Measurements from ENCODE around the gene SSH2. TPM values are rescaled to one million over a fixed set of nuclear protein-coding genes. Genes with fewer than 3 reads are reported as not detected.

The SSH2 gene
- total and polyA plus RNA-seq, 2 of the 13 experiments (the other 11 are each of a cell fraction or from before 2014, with no cell fraction given), result 6.0 to 6.4 TPM

- TF ChIP-seq ZFP82 (CRISPR knock-in tag; IDR thresholded peaks at IDR 0.05; ENCODE audit: borderline replicate concordance), result no peak
- no peak for TF ChIP-seq NONO (IDR thresholded peaks at IDR 0.05)
- TF ChIP-seq NONO (CRISPR knock-in tag; conservative IDR thresholded peaks at IDR 0.05), result peak; percentile 65; the same call in 1 of the 2 replicates
- 0 out of 2 replicates have a peak, but pooled peaks have one; percentile 21 for TF ChIP-seq MXD1 (CRISPR knock-in tag; IDR thresholded peaks at IDR 0.05)
- no peak for TF ChIP-seq MYNN (CRISPR knock-in tag; IDR thresholded peaks at IDR 0.05; ENCODE audit: low read depth)
- no peak for TF ChIP-seq ETV5 (CRISPR knock-in tag; IDR thresholded peaks at IDR 0.05; ENCODE audit: borderline replicate concordance)
- TF ChIP-seq ZNF260 (CRISPR knock-in tag; IDR thresholded peaks at IDR 0.05; ENCODE audit: borderline replicate concordance, low read depth), result no peak
- TF ChIP-seq, protein P1, sequence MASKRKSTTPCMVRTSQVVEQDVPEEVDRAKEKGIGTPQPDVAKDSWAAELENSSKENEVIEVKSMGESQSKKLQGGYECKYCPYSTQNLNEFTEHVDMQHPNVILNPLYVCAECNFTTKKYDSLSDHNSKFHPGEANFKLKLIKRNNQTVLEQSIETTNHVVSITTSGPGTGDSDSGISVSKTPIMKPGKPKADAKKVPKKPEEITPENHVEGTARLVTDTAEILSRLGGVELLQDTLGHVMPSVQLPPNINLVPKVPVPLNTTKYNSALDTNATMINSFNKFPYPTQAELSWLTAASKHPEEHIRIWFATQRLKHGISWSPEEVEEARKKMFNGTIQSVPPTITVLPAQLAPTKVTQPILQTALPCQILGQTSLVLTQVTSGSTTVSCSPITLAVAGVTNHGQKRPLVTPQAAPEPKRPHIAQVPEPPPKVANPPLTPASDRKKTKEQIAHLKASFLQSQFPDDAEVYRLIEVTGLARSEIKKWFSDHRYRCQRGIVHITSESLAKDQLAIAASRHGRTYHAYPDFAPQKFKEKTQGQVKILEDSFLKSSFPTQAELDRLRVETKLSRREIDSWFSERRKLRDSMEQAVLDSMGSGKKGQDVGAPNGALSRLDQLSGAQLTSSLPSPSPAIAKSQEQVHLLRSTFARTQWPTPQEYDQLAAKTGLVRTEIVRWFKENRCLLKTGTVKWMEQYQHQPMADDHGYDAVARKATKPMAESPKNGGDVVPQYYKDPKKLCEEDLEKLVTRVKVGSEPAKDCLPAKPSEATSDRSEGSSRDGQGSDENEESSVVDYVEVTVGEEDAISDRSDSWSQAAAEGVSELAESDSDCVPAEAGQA (IDR thresholded peaks at IDR 0.05; ENCODE audit: low read depth), result no peak
- TF ChIP-seq, protein P1 (CRISPR knock-in tag; IDR thresholded peaks at IDR 0.05; ENCODE audit: borderline replicate concordance), result 0 out of 2 replicates have a peak, but pooled peaks have one; percentile 73
- peak; percentile 86 for TF ChIP-seq ZFY (CRISPR knock-in tag; IDR thresholded peaks at IDR 0.05)
- TF ChIP-seq, protein P2, sequence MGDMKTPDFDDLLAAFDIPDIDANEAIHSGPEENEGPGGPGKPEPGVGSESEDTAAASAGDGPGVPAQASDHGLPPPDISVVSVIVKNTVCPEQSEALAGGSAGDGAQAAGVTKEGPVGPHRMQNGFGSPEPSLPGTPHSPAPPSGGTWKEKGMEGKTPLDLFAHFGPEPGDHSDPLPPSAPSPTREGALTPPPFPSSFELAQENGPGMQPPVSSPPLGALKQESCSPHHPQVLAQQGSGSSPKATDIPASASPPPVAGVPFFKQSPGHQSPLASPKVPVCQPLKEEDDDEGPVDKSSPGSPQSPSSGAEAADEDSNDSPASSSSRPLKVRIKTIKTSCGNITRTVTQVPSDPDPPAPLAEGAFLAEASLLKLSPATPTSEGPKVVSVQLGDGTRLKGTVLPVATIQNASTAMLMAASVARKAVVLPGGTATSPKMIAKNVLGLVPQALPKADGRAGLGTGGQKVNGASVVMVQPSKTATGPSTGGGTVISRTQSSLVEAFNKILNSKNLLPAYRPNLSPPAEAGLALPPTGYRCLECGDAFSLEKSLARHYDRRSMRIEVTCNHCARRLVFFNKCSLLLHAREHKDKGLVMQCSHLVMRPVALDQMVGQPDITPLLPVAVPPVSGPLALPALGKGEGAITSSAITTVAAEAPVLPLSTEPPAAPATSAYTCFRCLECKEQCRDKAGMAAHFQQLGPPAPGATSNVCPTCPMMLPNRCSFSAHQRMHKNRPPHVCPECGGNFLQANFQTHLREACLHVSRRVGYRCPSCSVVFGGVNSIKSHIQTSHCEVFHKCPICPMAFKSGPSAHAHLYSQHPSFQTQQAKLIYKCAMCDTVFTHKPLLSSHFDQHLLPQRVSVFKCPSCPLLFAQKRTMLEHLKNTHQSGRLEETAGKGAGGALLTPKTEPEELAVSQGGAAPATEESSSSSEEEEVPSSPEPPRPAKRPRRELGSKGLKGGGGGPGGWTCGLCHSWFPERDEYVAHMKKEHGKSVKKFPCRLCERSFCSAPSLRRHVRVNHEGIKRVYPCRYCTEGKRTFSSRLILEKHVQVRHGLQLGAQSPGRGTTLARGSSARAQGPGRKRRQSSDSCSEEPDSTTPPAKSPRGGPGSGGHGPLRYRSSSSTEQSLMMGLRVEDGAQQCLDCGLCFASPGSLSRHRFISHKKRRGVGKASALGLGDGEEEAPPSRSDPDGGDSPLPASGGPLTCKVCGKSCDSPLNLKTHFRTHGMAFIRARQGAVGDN (CRISPR knock-in tag; IDR thresholded peaks at IDR 0.05), result peak; percentile 85
- no peak for TF ChIP-seq ZNF484 (CRISPR knock-in tag; IDR thresholded peaks at IDR 0.05; ENCODE audit: borderline replicate concordance, low read depth)
- no peak for TF ChIP-seq FLYWCH1 (CRISPR knock-in tag; IDR thresholded peaks at IDR 0.05)
- no peak for TF ChIP-seq ZNF737 (CRISPR knock-in tag; IDR thresholded peaks at IDR 0.05; ENCODE audit: borderline replicate concordance)
- no peak for TF ChIP-seq SIN3B (IDR thresholded peaks at IDR 0.05; ENCODE audit: low read length)
- no peak for TF ChIP-seq TRIM24 (CRISPR knock-in tag; IDR thresholded peaks at IDR 0.05)
- no peak for TF ChIP-seq MXI1 (IDR thresholded peaks at IDR 0.05; ENCODE audit: borderline replicate concordance, low read depth, low read length)
- TF ChIP-seq ZNF446 (CRISPR knock-in tag; IDR thresholded peaks at IDR 0.05), result no peak; the same call in 1 of the 2 replicates
- TF ChIP-seq RXRA (CRISPR knock-in tag; IDR thresholded peaks at IDR 0.05), result peak; percentile 36; the same call in 1 of the 2 replicates
- TF ChIP-seq NR2C2 (CRISPR knock-in tag; IDR thresholded peaks at IDR 0.05; ENCODE audit: borderline replicate concordance), result no peak
These were observed 312.4 kb downstream of the SSH2 start (continued) for GRCh38 chr17:29617481-29618271.

Measured in HepG2 (cell line).